ENCODE data around the gene ARHGAP24. TPM values are rescaled to one million over a fixed set of nuclear protein-coding genes. Genes with fewer than 3 reads are reported as not detected.

The ARHGAP24 gene
- total and polyA plus RNA-seq, 2 donors (not counting 3 experiments of a cell fraction or from before 2014, with no cell fraction given): 52.1 to 79.4 TPM

DNA sequence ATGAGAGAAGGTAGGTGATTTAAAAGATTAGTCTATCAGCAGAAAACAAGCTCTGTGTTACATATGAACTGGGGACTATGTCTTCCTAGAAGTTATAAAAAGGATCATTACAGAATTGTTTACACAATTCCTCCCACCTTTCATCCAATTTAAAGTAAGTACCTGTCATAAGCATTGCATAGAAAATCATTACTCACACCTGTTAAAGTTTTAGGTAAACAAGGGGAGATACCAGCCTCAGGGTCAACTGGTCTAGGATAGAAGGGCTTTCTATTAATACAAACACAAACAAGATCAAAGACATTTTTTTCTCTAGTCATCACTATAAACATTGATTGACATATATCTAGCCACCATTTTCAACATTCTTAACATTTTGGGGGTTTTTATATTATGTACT, 333.9 kb downstream of the ARHGAP24 start:
- no peak overlapping the region for H2AFZ ChIP-seq (ENCODE audit: low read depth, low read length)
- DNase-seq (ENCODE audit: low read depth, low spot score) (no peak), FAIRE-seq (no peak)
- H3K79me2 ChIP-seq (ENCODE audit: control insufficient read depth, insufficient read depth, low read length): peaks cover 98% of the 10 kb centered on the region
- no peak overlapping the region for H3K9ac ChIP-seq (replicated peaks; ENCODE audit: extremely low read depth, insufficient read depth, low read length)
- POLR2A ChIA-PET: no interaction called here
- peaks cover 5% of the 10 kb centered on the region for H3K9me1 ChIP-seq (replicated peaks; ENCODE audit: control insufficient read depth, extremely low read depth, insufficient read depth, low read length)
- intact Hi-C loops (cut with micrococcal nuclease) (no loop called here), dilution Hi-C loops (cut with MboI; ENCODE audit: extremely low pct_ligation_motif_present, low sequenced_read_pairs) (no loop called here)
- peaks cover 50% of the 10 kb centered on the region for H3K4me1 ChIP-seq (ENCODE audit: control insufficient read depth, extremely low read depth, insufficient read depth, low read length)
- BruUV-seq (replicated peaks): no TSS peak
- no peaks in the 10 kb centered on the region for H3K27me3 ChIP-seq (ENCODE audit: control insufficient read depth in 2 of 2, insufficient read depth in 2 of 2, low read length in 2 of 2)
- H3K9me3 ChIP-seq (replicated peaks; ENCODE audit: control insufficient read depth, insufficient read depth, low read length): no peaks in the 10 kb centered on the region
- H3K4me2 ChIP-seq (ENCODE audit: insufficient read depth, low read length): no peak overlapping the region
- no peak overlapping the region for H3K27ac ChIP-seq (ENCODE audit: insufficient read depth, low read depth, low read length)
- TF ChIP-seq POLR2AphosphoS5 (IDR thresholded peaks at IDR 0.05; ENCODE audit: insufficient read depth, low read depth, low read length): no peak
- no peaks in the 10 kb centered on the region for H4K20me1 ChIP-seq (replicated peaks; ENCODE audit: control insufficient read depth, extremely low read depth, insufficient read depth, low read length)
- CTCF ChIA-PET: interaction anchor here (5.0 kb wide), 1 partner anchor 12 kb away, joined by 42 read pairs; no protein-coding TSS in a partner anchor
- H3K4me3 ChIP-seq (replicated peaks in 1 of 3; ENCODE audit: insufficient read depth in 1 of 3, low read depth in 1 of 3, low read length in 3 of 3): no peak overlapping the region
- H3K36me3 ChIP-seq (ENCODE audit: control insufficient read depth in 2 of 2, extremely low read depth in 1 of 2, insufficient read depth in 2 of 2, low read length in 2 of 2): peaks cover 0 to 8% of the 10 kb centered on the region in 2 experiments

DNA sequence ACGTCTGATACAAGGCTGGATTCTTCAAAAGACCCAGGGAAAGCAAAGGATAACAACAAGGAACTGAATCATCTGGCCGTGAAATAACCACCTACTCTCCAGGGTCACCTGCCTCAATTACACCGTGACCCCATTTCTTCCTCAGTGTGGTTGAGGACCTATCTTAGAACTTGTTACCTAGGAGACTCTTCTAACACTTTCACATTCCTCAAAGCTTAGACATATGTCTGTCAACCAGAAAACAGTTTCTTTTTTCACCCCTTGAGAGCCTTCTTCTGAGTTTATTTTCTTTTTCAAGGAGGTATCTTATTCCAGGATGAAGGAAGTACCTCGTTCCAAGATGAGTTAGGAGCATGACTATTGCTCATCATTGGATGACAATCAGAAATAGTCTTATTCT, 337.8 kb downstream of the ARHGAP24 start:
- Histone ChIP-seq H2AFZ (ENCODE audit: low read depth, low read length) (no peak overlapping the region), H3K9me3 (replicated peaks; ENCODE audit: control insufficient read depth, insufficient read depth, low read length) (no peaks in the 10 kb centered on the region), H3K27me3 (ENCODE audit: control insufficient read depth in 2 of 2, insufficient read depth in 2 of 2, low read length in 2 of 2) (no peaks in the 10 kb centered on the region), H3K4me3 (replicated peaks in 1 of 3; ENCODE audit: insufficient read depth in 1 of 3, low read depth in 1 of 3, low read length in 3 of 3) (no peak overlapping the region), H3K27ac (ENCODE audit: insufficient read depth, low read depth, low read length) (peak overlapping the region; percentile 51), H3K4me2 (ENCODE audit: insufficient read depth, low read length) (peak overlapping the region; percentile 10), H3K36me3 (ENCODE audit: control insufficient read depth in 2 of 2, extremely low read depth in 1 of 2, insufficient read depth in 2 of 2, low read length in 2 of 2) (peaks cover 0 to 2% of the 10 kb centered on the region in 2 experiments), H4K20me1 (replicated peaks; ENCODE audit: control insufficient read depth, extremely low read depth, insufficient read depth, low read length) (peaks cover 3% of the 10 kb centered on the region), H3K4me1 (ENCODE audit: control insufficient read depth, extremely low read depth, insufficient read depth, low read length) (peaks cover 31% of the 10 kb centered on the region), H3K9ac (replicated peaks; ENCODE audit: extremely low read depth, insufficient read depth, low read length) (no peak overlapping the region), H3K79me2 (ENCODE audit: control insufficient read depth, insufficient read depth, low read length) (peaks cover 98% of the 10 kb centered on the region), H3K9me1 (replicated peaks; ENCODE audit: control insufficient read depth, extremely low read depth, insufficient read depth, low read length) (peaks cover 5% of the 10 kb centered on the region)
- TSS peak; percentile 2 for BruUV-seq (replicated peaks)
- dilution Hi-C loops (cut with MboI; ENCODE audit: extremely low pct_ligation_motif_present, low sequenced_read_pairs) (no loop called here), intact Hi-C loops (cut with micrococcal nuclease) (loop anchor here (1.0 kb wide), 1 partner anchor 11 kb away; no protein-coding TSS in a partner anchor)
- TF ChIP-seq EZH2 (IDR thresholded peaks at IDR 0.05; ENCODE audit: borderline replicate concordance, low read depth, low read length, severe bottlenecking): no peak
- TF ChIP-seq, protein P1, sequence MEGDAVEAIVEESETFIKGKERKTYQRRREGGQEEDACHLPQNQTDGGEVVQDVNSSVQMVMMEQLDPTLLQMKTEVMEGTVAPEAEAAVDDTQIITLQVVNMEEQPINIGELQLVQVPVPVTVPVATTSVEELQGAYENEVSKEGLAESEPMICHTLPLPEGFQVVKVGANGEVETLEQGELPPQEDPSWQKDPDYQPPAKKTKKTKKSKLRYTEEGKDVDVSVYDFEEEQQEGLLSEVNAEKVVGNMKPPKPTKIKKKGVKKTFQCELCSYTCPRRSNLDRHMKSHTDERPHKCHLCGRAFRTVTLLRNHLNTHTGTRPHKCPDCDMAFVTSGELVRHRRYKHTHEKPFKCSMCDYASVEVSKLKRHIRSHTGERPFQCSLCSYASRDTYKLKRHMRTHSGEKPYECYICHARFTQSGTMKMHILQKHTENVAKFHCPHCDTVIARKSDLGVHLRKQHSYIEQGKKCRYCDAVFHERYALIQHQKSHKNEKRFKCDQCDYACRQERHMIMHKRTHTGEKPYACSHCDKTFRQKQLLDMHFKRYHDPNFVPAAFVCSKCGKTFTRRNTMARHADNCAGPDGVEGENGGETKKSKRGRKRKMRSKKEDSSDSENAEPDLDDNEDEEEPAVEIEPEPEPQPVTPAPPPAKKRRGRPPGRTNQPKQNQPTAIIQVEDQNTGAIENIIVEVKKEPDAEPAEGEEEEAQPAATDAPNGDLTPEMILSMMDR (IDR thresholded peaks at IDR 0.05; ENCODE audit: extremely low read depth in 1 of 2, insufficient read depth in 1 of 2, low read depth in 1 of 2, low read length in 2 of 2): no peak
- no peak for TF ChIP-seq POLR2A (IDR thresholded peaks at IDR 0.05; ENCODE audit: low read depth, low read length)
- TF ChIP-seq POLR2AphosphoS5 (IDR thresholded peaks at IDR 0.05; ENCODE audit: insufficient read depth, low read depth, low read length): peak; percentile 22
- peak; percentile 4 for TF ChIP-seq JUN (IDR thresholded peaks at IDR 0.05; ENCODE audit: borderline replicate concordance, insufficient read depth, insufficient read length, low read depth)
- TF ChIP-seq, protein P2, sequence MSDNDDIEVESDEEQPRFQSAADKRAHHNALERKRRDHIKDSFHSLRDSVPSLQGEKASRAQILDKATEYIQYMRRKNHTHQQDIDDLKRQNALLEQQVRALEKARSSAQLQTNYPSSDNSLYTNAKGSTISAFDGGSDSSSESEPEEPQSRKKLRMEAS (IDR thresholded peaks at IDR 0.05; ENCODE audit: insufficient read depth, insufficient read length): no peak
- no peak for TF ChIP-seq GATA2 (IDR thresholded peaks at IDR 0.05; ENCODE audit: insufficient read depth, insufficient read length, low read depth, low read length)
- TF ChIP-seq FOS (IDR thresholded peaks at IDR 0.05; ENCODE audit: borderline replicate concordance, insufficient read depth, low read length): no peak
- TF ChIP-seq MYC (IDR thresholded peaks at IDR 0.05; ENCODE audit: low read depth, low read length): no peak
- POLR2A ChIA-PET: interaction anchor here (0.5 kb wide), 1 partner anchor 28 kb away, joined by 3 read pairs; no protein-coding TSS in a partner anchor
- DNase-seq (ENCODE audit: low read depth, low spot score) (peak; percentile 70), FAIRE-seq (no peak)
- CTCF ChIA-PET: interaction anchor here (0.9 to 3.8 kb wide), 7 partner anchors 9 to 156 kb away, joined by 3 to 24 read pairs (median 4); no protein-coding TSS in a partner anchor

All from endothelial cell of umbilical vein (primary cell).